Heart right ventricle (tissue), 16 donors: ENCODE measurements around the gene ZNF462. TPM values are rescaled to one million over a fixed set of nuclear protein-coding genes. Genes with fewer than 3 reads are reported as not detected.
A peak's percentile ranks its signal among the peaks of the same experiment; 100 is the strongest.

Source experiments
- ATAC-seq, 8 donors: fragments of 200-7000 bp; cut with Tn5 transposase; one replicate each; pipeline ENCODE4 v1.9.1; 2020; ENCODE audit warnings: mild to moderate bottlenecking in 8 of 8, moderate library complexity in 8 of 8, moderate number of reproducible peaks in 1 of 8
- DNase-seq, 2 donors: peaks; one replicate each; pipeline ENCODE4 v3.0.0-alpha.2; 2020
- H3K27ac ChIP-seq, 10 donors: fragments of 200-600 bp; sonication (generic) in 2 of 10; one replicate each; pipeline versions ENCODE4 v1.5.0 to v1.8.0; 2020 to 2022; ENCODE audit warnings: mild to moderate bottlenecking in 3 of 10
- H3K27me3 ChIP-seq, 7 donors: fragments of 200-600 bp; one replicate each; pipeline ENCODE4 v1.8.0; 2021 to 2022; ENCODE audit warnings: mild to moderate bottlenecking in 2 of 7
- H3K36me3 ChIP-seq, 9 donors: fragments of 200-600 bp; sonication (generic) in 1 of 9; one replicate each; pipeline versions ENCODE4 v1.5.0 to v1.8.0; 2020 to 2022; ENCODE audit warnings: mild to moderate bottlenecking in 2 of 9
- H3K4me1 ChIP-seq, 9 donors: fragments of 200-600 bp; sonication (generic) in 1 of 9; one replicate each; pipeline versions ENCODE4 v1.5.0 to v1.8.0; 2020 to 2022; ENCODE audit warnings: mild to moderate bottlenecking in 4 of 9
- H3K4me3 ChIP-seq, 10 donors: fragments of 200-600 bp; sonication (generic) in 2 of 10; one replicate each; pipeline versions ENCODE4 v1.5.0 to v1.8.0; 2020 to 2022; ENCODE audit warnings: mild to moderate bottlenecking in 7 of 10, moderate library complexity in 2 of 10
- H3K9me3 ChIP-seq, 11 donors: fragments of 200-600 bp in 10 of 11; sonication (generic) in 2 of 11; one replicate each; pipeline versions ENCODE4 v1.5.0 to v1.8.0; 2013 to 2022; ENCODE audit warnings: mild to moderate bottlenecking in 2 of 11, control low read depth in 1 of 11, moderate library complexity in 1 of 11
- WGBS, 2 donors: extraction: QIAGEN DNeasy Blood & Tissue Kit; methylation state at CpG; one replicate each; pipeline ENCODE4 v1.1.7; 2013; ENCODE audit warnings: inconsistent platforms in 1 of 2; 5-methylcytosine and 5-hydroxymethylcytosine counted together
- intact Hi-C, 10 donors: fragments of 100-400 bp; cut with DNase I; formaldehyde crosslinking; loops; one replicate each; pipeline versions ENCODE4 v1.11.1 to v1.14.2; 2022
- polyA plus RNA-seq, 2 donors: library from polyadenylated mRNA; stranded (reverse); fragments of 200-250 nt; gene quantifications; one replicate each; pipeline ENCODE4 v1.2.3, GENCODE V29; 2013
- total RNA-seq, 10 donors: library from RNA; stranded (reverse); fragmentation: NEBNext Ultra II Directional in 3 of 10; extraction: Animal tissue kit (Norgen Biotek cat#: 25700) in 3 of 10; gene quantifications; one replicate each; pipeline versions ENCODE4 v1.2.1 to v1.2.4, GENCODE V29; 2021 to 2023
- TF ChIP-seq, protein P1 (sequence below), 9 donors: fragments of 200-600 bp; sonication (generic) in 2 of 9; IDR thresholded peaks; one replicate each; pipeline versions ENCODE4 v1.5.0 to v1.8.0; 2021 to 2022; ENCODE audit warnings: antibody characterized with exemption in 9 of 9, mild to moderate bottlenecking in 5 of 9, moderate library complexity in 1 of 9
- donor health status: Arrhythmogenic right ventricular cardiomyopathy.
- donor health status: ischemic (EF 13 %, LVEDD 7.1; RV severe dilation, severe dysfunction).
- donor health status: healthy with polysubstance abuse.
- donor health status: DM: no; HTN: yes; CAD: no.
- donor health status: DM: no; HTN: no; CAD: no.
- donor health status: ischemic (EF 25% LVEDD 6.9; RV normal size, moderate dysfunction).
- donor health status: ischemic (EF 25% LVEDD 5.7; RV mildly dilated, moderate dysfunction).
- donor health status: healthy.
- donor health status: DM: yes; HTN: yes; CAD: no.
- donor health status: Ischemic cardiomyopathy.
- donor health status: ischemic (EF 35%, LVEDD 5.7; RV mildly dilated, moderate dysfunction).
- donor health status: nonischemic (EF 11% LVEDD 7.7; RV severe dilation, severe dysfunction).
- donor health status: DM: yes; HTN: yes; CAD: no.
- donor health status: PGD.
- donor health status: ischemic (EF 29% LVEDD 5.4; RV normal size, mild dysfunction).
- donor health status: nonischemic (EF 23%, LVEDD 6.1; RV moderate dilation, normal function).

The ZNF462 gene
- total and polyA plus RNA-seq, 12 donors = 1.9 to 47.7 (median 33.1) TPM

DNA sequence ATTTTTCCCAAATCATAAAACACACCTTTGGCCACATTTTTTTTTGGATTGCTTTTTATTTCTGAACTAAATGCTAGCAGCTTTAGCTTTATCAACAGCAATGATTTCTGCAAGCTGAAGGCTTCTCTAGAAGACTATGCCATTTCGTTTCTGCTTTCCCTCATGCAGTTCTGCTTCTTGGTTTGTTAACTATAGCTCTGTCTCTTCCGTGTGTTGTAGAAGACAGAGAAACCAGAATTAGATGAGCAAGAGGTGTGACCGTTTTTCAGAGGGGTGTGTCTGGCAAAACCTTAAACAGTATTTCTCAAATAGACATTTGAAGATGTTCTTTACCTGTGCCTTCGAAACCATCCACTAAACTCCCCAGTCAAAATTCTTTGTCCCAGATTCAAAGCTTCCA lies 131.5 kb downstream of the ZNF462 start:
- no peak for DNase-seq
- WGBS, 2 donors = 81 to 82% methylated on average over 4 of the region's 4 CpGs
- Histone ChIP-seq H3K9me3 (no peaks in the 10 kb centered on the region), H3K27ac (no peak overlapping the region), H3K36me3 (peaks cover 0 to 66% (median 6%) of the 10 kb centered on the region in 9 donors), H3K4me1 (no peaks in the 10 kb centered on the region), H3K4me3 (no peak overlapping the region), H3K27me3 (no peaks in the 10 kb centered on the region)
- TF ChIP-seq, protein P1, sequence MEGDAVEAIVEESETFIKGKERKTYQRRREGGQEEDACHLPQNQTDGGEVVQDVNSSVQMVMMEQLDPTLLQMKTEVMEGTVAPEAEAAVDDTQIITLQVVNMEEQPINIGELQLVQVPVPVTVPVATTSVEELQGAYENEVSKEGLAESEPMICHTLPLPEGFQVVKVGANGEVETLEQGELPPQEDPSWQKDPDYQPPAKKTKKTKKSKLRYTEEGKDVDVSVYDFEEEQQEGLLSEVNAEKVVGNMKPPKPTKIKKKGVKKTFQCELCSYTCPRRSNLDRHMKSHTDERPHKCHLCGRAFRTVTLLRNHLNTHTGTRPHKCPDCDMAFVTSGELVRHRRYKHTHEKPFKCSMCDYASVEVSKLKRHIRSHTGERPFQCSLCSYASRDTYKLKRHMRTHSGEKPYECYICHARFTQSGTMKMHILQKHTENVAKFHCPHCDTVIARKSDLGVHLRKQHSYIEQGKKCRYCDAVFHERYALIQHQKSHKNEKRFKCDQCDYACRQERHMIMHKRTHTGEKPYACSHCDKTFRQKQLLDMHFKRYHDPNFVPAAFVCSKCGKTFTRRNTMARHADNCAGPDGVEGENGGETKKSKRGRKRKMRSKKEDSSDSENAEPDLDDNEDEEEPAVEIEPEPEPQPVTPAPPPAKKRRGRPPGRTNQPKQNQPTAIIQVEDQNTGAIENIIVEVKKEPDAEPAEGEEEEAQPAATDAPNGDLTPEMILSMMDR (IDR thresholded peaks at IDR 0.05) = no peak
- no peak for ATAC-seq
- intact Hi-C loops = loop anchor here in 1 of 10 donors (5.0 kb wide), 1 partner anchor 52 kb away; no protein-coding TSS in a partner anchor

GRCh38 chr9:107000218-107000617 lies 137.3 kb downstream of the ZNF462 start:
- DNase-seq (no peak), ATAC-seq (no peak)
- Histone ChIP-seq H3K27me3 (no peaks in the 10 kb centered on the region), H3K4me3 (no peak overlapping the region), H3K36me3 (peaks cover 0 to 66% (median 11%) of the 10 kb centered on the region in 9 donors), H3K27ac (no peak overlapping the region), H3K4me1 (no peaks in the 10 kb centered on the region), H3K9me3 (no peaks in the 10 kb centered on the region)
- intact Hi-C loops = loop anchor here in 1 of 10 donors (10.0 kb wide), 1 partner anchor 55 kb away; no protein-coding TSS in a partner anchor
- 97% methylated on average over 3 of the region's 3 CpGs for WGBS, 2 donors
- TF ChIP-seq, protein P1 (IDR thresholded peaks at IDR 0.05) = no peak

GRCh38 chr9:107005201-107005600 lies 142.2 kb downstream of the ZNF462 start:
- Histone ChIP-seq H3K36me3 (peaks cover 0 to 80% (median 20%) of the 10 kb centered on the region in 9 donors), H3K4me3 (no peak overlapping the region), H3K27me3 (no peaks in the 10 kb centered on the region), H3K9me3 (peaks cover 0 to 6% (median 0%) of the 10 kb centered on the region in 11 donors), H3K4me1 (peaks cover 0 to 7% (median 0%) of the 10 kb centered on the region in 9 donors), H3K27ac (no peak overlapping the region)
- ATAC-seq (no peak), DNase-seq (no peak)
- intact Hi-C loops = loop anchor here in 1 of 10 donors (10.0 kb wide), 1 partner anchor 60 kb away; no protein-coding TSS in a partner anchor
- 78 to 83% methylated on average over 3 of the region's 3 CpGs for WGBS, 2 donors
- TF ChIP-seq, protein P1 (IDR thresholded peaks at IDR 0.05) = no peak

GRCh38 chr9:107007402-107007801 lies 144.4 kb downstream of the ZNF462 start:
- intact Hi-C loops = loop anchor here in 1 of 10 donors (10.0 kb wide), 1 partner anchor 63 kb away; no protein-coding TSS in a partner anchor
- WGBS, 2 donors = 73 to 75% methylated on average over 6 of the region's 6 CpGs
- peaks cover 0 to 10% (median 0%) of the 10 kb centered on the region in 11 donors for H3K9me3 ChIP-seq
- H3K4me1 ChIP-seq = peaks cover 0 to 7% (median 0%) of the 10 kb centered on the region in 9 donors
- H3K36me3 ChIP-seq = peaks cover 0 to 95% (median 29%) of the 10 kb centered on the region in 9 donors
- DNase-seq (no peak), ATAC-seq (no peak)
- H3K27me3 ChIP-seq = no peaks in the 10 kb centered on the region
- peak overlapping the region in 1 of 10 donors; percentile 30 for H3K27ac ChIP-seq
- H3K4me3 ChIP-seq = no peak overlapping the region
- TF ChIP-seq, protein P1 (IDR thresholded peaks at IDR 0.05) = no peak
